HG03460 (cell line): Measurements from ENCODE around the gene DCN.
A peak's percentile ranks its signal among the peaks of the same experiment; 100 is the strongest.

Experiments
- ATAC-seq: cut with Tn5 transposase; IDR thresholded peaks from one replicate; pipeline ENCODE4 v1.9.1; 2021; ENCODE audit not compliant: unreplicated experiment

Gene DCN

DNA sequence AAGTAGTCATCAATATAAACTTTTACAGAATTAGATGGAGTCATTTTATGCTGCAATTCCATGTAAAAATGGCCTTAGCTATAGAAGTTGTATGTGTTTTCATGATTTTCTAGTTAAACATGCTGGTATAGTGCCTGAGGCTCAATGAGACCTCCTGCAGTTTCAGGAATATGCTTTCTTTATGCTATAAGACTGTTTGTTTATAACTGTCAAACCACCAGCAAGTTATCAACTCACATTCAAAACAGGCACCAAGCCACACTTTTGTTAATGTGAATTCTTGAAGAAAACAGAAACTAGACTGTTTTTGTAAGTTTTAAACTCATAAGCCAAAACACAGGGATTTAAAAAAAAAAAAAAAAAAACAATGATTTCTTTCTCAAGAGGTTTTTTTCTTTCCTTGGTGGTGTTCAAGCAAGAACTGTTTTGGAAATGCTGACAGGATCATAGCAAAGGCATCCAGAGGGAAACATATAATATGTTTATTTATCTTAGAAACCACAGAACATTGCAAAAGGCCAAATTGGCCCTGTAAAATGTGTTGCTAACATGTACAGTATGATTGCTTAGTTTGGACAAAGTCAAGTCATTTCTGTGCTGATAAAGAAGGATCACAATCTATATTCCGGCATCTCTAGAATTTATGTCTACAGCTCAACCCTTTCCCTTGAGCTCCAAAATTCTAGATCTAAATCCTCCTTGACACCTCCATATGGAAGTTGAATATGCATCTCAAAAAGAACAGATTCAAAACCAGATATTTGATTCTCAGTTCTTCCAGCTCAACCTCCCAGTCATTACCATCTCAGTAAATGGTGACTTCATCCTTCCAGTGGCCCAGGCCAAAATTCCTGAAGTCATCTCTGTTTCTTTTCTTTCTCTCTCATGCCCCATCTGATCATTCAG, 42.3 kb downstream of the DCN start:
- ATAC-seq = no peak

DNA sequence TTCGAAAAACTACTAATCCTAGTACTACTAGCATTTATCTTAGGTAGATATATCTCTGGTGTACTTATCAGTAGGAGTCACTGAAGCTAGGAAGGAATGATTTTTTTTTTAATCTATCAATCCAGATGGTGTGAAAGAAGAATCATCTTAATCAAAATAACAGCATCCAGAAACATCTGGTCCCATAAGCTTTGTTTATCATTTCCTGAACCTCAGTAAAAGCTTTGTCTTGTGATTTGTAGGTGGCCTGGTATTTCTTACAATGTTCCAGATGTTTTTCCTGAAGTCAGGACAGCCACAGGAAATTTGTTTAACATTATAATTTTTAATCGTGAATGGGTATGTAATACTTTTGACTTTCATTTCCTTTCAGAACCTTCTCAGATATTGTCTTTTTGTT, 43.3 kb downstream of the DCN start:
- ATAC-seq = no peak

DNA sequence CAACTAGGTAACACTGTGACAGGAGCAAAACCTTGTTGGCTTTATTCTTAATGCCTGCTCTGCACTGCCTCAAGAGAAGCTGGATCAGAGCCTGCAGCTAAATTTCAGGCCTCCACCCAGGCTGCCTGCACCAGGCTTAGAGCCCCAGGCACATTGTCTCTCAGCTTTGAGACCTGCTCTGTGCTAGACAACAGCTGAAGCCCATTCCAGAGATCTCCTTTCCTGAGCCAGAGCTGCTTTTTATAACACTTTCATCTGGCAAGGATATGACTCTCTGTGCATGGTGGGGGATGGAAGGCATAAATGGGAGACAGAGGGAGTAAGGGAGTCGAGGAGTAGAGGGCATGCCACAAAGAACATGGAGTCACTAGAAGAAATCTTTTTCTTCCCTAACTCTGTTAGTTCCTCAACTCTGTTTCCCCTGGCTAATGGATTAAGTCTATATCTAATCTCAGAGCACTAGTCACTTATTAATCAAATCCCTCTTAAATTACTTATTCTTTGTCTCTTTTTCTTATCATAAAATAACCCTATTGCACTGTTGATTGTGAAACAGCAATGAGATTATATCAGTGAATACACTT, 44.2 kb downstream of the DCN start:
- no peak for ATAC-seq

DNA sequence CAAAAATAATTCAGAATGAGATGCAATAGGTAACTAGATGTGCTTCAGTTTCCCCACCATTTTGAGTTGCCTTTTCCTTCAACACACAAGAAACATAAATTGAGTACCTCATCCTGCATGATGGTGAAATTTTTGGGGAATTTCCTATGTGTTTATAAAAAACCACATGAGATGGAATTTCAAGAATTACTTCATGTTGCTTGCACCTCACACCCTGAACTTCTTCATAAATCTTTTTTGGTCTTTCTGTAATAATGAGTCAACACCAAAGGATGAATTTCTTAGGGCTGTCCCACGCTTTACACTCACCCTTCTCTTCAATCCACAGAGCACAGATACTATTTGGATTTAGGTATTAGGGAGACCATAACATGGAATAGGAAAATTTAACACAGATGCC, 48.7 kb downstream of the DCN start:
- no peak for ATAC-seq

DNA sequence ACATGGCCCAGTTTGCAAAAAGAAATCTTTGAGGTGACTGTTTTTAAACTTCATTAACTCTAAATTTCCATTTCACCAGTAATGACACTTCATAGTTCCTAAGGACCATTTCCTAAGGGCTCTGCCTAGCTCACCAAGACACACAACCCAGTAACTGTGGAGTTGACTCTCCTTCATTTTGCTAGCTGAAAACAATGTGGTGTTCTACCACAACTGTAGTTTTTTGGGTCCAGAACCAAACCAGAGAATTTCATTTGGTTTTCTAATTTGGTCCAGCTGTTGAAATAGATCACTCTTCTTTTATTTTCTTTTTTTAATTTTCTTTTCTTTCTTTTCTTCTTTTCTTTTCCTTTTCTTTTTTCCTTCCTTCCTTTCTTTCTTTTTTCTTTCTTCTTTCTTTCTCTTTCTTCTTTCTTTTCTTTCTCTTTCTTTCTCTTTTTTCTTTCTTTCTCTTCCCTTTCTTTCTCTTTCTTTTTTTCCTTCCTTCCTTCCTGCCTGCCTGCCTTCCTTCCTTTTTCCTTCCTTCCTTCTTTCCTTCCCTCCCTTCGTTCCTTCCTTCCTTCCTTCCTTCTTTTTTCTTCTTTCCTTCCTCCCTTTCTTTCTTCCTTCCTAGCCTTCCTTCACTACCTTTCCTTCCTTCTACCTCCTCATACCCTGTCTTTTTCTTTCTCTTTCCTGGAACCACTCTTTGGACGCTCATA, 52.8 kb downstream of the DCN start:
- no peak for ATAC-seq

DNA sequence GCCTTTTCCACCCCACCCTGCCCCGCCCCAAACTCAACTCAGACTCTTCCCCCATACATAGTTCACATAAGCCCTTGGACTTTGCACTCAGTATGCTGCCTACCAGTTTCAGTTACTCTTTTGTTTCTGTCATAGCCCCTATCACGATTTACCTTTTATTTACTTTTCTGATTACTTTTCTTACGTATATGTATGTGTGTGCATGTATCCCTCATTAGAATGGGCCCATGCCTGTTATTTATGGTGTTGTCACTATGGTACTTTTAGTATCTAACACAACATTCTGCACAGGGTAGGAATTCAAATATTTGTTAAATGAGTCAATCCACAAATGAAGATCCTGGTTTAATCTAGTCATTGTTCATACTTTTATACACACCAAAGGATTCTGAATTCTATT, 54.9 kb downstream of the DCN start:
- ATAC-seq = no peak

DNA sequence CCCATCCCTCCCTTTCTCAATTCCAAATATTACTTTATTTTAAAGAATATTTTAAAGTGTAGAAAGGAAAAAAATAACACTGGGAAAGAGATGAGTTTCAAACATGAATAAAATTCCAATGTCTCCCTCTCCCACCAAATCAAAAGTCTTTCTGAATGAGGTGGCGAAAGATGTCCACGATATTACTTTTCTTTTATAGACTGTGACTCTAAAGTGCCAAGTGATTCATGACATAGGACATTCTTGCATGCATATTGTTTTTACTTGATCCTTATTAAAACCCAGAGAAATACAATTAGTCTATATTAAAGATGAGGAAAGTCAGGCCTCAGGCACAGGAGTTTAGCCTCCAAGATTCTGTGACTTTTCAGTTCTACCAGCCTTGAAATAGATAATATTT, 55.3 kb downstream of the DCN start:
- no peak for ATAC-seq

DNA sequence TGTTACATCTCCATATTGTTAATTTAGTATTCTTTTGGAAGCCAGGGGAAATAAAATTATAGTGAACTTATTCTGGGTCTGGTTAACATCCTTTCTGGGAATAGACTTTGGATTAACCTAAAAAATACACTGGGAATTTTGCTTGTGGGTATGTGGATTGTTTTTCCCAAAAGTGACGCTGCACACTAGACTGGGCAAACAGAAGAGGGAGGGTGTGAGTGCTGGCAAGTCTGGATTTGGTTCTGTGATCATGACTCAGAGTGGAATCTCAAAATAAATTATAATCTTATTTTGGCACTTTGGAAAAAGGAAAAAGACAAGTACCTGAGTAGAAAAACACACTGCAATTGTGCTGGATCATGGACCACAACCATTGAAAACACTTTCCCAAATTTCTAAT, 56.1 kb downstream of the DCN start:
- no peak for ATAC-seq

DNA sequence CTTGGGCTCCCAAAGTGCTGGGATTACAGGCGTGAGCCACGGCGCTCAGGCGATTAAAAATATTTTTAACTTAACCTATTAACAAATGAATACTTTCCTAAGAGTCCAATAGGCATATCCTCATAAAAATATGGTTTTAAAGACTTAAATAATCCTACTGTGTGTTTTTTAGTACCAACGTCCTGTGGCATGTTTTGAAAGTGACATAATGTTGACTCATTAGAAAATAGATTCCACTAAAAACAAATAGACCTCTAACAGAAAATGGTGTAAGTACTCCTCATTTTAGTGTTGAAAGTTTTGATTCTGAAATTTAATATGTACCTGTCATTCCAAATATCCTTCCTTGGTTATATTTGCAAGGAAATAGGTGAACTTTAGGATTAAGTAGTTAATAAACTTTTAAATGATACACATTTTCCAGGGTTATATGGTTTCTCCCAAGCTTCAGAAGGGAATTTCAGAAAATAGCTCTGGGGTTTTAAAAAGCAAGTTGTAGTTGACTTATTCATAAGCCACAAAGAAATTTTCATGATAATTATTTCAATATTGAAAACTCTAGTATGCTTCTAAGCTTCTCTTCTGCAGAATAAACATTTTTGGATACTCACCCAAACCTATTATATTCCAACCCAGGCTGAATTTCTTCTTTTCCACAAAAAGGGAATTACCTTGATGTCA, 59.2 kb downstream of the DCN start:
- ATAC-seq = no peak

DNA sequence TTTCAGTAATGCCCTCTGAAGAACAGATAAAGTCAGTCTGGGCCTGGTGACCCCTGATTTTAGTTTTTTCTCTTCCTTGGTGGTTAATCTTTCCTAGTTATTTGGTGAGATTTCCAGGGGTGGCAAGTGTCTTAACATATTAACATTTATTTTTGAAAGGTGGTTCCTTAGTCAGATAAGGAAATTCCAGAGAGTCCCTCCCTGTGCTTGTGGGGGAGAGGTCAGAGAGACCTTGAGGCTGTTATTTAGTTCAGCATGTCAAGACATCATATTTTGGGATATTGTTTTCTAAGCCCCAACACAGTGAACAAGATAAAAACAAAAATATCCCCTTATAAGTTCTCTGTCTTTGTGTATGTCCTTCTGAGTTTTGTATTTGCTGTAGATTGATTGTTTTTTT, 61.8 kb downstream of the DCN start:
- ATAC-seq = no peak

DNA sequence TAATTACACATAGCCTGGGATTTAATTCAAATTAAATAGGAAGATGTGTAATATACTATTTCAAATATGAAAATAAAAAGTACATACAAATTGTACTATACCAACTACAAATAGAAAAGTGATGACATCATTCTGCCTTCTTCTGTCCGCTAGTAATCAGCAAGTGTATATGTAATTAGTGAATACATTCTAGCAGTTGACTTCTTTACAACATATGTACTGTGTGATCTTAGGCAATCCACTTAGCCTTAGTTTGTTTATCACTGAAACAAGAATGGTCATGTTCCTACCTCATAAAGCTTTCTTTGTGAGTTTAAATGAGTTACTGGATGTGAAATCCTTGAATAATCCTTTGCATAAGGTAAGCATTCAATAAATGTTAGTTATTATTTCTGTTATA, 63.5 kb downstream of the DCN start:
- no peak for ATAC-seq

DNA sequence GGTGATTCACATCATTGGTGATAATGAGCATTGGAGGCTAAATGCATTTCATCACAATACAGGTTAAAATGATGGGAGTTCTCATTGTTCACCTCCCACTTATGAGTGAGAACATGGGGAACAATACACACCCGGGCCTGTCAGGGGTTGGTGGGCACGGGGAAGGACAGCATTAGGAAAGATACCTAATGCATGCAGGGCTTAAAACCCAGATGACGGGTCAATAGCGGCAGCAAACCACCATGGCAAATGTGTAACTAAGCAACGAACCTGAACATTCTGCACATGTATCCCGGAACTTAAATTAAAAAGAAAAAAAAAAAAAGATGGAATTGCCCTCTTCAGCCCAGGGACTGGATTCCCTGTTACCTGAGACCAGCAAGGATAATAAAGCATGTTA, 69.0 kb downstream of the DCN start:
- no peak for ATAC-seq

DNA sequence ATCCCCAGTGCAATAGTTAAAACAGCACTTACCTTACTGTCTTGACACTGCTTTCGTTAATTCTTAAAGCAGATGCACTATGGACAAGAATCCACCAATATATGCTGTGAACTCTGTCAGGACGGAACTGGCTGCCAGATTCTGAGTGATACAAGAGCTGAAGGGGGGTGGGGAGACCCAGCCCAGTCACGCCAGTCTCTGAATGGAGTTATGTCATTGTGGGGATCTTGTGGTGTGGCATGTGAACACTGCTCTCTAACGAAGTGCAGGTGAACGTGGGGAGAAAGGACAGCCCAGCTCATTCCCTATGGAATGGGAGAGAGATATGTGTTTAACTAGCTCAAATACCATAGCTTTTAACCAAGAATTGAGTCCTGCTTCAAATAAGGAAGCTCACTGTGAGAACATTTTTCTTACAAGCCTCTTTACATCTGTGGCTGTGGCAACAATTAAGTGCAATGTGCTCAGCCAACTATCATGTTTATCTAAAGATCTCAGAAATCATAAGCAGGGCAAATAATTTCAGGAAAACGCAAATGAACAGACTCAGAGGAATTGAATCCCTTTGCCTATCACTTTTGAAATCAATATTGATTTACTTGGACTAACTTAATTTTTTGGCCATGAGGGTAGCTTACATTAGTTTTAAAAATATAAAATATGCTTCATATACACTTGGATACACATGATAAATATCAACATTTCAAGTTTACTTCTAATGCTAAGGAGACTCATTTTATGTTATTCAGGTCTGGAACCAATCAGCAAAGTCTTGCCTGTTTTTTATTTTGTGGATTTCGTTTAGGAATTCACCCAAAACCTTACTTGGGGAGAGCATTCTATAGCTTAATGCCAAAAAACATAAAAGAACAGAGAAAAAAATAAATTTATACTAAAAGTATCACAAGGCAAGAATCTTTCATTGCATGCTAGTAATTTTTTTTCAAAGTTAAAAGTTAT, 71.0 kb downstream of the DCN start, which contains the start of gene LUM:
TSS of gene LUM (minus strand) at position 129 of the 960 bp plus-strand sequence. CDS start 2,515 bp downstream, outside the sequence.
- no peak for ATAC-seq

DNA sequence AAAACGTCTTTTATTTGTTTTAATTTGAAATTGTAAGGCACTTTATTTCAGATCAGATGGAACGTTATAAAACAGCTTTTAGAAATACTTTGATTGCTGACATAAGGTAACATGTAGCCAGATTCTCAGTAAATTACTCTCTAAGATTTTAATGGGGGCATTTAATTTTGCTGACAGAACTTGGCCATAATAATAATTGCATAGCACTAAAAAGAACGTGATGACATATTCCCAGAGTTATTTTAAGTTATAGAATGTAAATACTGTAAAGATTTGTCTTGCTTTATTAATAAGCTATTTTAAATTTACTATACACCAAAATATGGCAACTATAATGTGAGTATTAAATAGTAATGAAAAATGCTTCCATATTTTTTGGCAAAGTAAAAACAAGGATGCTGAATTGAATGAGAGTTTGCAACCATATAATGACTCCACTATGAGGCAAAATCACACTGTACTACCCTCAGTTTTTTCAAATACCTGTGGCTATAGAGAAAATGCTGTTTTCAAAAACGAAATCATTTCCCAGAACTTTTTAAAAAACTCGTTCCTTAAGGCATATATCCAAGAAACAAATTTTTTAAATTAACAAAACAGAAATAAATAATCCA, 72.2 kb downstream of the DCN start:
- ATAC-seq = no peak

DNA sequence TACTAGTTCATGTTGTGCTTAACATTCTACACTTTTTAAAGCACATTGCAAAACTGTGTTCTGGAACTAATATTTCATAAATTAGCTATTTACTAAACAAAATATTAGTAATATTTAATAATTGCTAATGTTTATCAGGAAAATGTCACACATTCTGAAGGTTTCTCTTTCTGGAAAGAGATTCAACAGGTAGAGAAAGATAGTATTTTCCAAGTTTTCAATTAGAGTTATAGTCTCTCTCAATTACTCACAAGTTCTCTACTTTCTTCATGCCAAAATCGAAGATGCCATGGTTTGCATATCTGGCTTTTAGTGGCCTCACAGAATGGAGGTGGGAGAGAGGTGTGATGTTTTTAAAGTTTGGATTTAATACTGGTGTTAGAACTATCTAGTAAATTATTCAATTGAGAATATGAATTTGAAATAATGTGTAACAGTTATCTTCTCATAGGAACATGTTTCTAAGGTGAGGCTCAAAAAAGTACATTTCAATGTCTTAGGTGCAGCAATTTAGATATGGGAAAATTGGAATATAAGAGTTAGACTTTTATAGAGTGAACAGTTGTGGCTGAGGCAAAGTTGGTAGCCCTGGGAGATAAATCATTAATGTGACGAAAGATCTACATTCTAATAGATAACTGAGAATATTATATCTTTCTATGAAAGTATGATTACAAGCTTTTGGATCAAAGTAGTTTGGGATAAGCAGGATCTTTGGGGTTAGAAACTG, 72.9 kb downstream of the DCN start:
- no peak for ATAC-seq

DNA sequence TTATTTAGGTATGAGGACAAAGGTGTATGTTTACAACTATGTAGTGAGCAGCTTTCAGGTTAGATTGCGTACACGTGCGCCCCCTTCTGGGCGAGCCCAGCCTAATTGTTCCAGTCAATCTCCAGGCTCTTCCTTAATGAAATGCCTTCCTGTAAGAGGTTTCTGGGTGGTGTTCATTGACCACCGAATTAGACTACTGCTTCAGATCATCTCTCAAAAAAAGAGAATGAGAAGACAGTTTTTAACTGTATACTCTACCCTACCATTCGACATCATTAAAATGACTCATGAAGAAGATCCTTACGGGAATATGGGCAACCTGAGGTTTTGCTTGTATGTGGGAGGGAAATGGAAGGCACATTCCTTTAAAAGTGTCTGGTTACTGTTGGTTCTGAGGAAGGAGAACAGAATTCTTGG, 73.5 kb downstream of the DCN start:
- ATAC-seq = peak; percentile 75

DNA sequence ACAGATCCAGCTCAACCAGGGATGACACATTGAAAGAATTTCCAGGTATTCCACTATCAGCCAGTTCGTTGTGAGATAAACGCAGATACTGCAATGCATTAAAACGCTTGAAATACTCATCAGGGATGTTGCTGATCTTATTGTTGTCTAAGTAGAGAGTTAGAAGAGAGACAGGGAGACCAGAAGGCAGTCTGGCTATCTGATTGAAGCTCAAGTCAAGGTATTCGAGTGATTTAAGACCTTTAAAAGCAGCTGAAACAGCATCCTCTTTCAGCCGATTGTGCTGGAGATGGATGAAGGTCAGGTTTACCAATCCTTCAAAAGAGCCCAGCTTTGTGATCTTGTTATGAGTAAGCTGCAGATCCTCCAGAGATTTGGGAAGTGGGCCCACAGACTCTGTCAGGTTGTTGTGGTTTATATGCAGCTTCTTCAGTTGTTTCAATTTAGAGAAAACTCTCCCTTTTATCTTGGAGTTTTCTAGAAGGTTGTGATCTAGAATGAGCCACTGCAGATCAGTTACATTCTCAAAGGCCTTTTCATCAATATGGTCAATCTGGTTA, 74.3 kb downstream of the DCN start:
- ATAC-seq = no peak

DNA sequence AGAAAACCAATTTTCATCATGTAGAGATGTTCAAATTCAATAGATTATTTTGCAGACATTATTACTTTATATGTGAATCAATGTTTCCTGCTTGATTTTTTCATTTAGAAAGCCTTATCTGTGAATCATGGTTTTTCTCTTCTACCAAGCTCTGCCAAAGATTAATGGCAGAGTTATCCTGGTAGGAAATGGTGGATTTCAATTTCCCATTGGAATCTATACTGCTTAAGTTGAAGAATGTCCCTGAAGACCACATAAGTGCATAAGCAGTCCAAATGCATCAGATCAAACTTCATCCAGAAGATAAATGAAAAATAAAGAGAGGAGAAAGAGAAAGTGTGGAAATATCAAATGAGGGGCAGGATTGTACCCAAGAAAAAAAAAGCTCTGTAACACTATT, 76.3 kb downstream of the DCN start:
- no peak for ATAC-seq

DNA sequence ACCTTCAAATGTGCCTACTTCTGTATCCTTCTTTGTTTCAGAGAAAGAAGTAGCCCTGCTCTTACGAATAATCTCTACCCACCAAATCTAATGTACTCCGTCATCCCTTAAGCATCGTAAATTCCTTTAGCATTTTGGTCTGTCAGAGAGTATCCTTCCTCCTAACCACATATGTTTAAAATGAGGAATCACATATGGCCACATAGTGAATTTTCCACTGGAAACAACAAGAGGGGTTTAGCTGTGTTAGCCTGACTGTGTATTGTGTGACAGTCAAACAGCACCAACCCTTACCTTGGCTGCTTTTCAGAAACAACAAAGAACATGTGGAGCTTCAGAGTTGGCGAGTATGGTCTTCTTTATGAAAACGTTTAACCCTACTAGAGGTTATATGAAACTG, 76.8 kb downstream of the DCN start:
- ATAC-seq = no peak
